Measurements from ENCODE around the gene FOXI1.

Gene FOXI1

DNA sequence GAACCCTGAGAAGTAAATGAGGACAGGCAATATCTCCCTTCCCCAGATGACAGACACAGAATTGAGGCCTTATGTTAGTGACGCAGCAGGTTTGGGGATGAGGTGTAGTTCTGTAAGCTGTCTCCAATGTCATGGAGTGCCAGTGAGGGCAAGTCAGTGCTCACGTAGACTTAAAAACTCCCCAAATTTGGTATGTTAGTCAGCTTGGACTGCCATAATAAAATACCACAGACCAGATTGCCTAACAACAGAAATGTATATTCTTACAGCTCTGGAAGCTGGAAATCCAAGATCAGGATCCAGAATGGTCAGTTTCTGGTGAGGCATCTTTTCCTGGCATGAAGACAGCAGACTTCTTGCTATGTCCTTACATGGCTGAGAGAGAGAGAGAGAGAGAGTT lies 14.9 kb downstream of the FOXI1 start:
- Histone ChIP-seq H3K27me3 (ENCODE audit: low read length) (no peaks in the 10 kb centered on the region), H3K79me2 (ENCODE audit: insufficient read depth, low read length) (no peaks in the 10 kb centered on the region), H3K27ac (ENCODE audit: low read depth, low read length) (no peak overlapping the region)

DNA sequence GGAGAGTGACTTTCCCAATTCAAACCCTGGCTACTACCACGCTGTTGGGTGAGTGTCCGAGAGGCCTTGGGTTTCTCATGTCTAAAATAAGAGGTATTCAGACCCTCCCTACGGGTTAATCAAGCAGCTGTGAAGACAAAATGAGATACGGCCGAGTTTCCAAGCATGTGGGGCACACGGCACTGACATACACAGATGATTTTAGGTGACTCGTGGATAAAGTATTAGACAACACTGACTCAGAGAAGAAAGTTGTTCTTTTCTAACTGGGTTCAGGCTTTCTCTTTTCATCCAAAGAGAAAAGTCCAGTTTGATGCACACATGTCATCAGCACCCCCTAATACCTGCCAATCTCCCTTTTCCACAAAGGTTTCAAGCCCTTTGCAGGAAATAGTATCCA lies 15.6 kb downstream of the FOXI1 start:
- H3K27me3 ChIP-seq (ENCODE audit: low read length), result no peaks in the 10 kb centered on the region
- H3K79me2 ChIP-seq (ENCODE audit: insufficient read depth, low read length), result no peaks in the 10 kb centered on the region
- no peak overlapping the region for H3K4me2 ChIP-seq (ENCODE audit: low read depth, low read length, poor library complexity, severe bottlenecking)
- no peaks in the 10 kb centered on the region for H3F3A ChIP-seq (ENCODE audit: insufficient read depth)
- H3K9me3 ChIP-seq (ENCODE audit: insufficient read depth, low read length), result no peaks in the 10 kb centered on the region
- no peak overlapping the region for H3K27ac ChIP-seq (ENCODE audit: low read depth, low read length)
- no peak for TF ChIP-seq EZH2phosphoT487 (conservative IDR thresholded peaks at IDR 0.05; ENCODE audit: low read length)
- TF ChIP-seq, protein P1, sequence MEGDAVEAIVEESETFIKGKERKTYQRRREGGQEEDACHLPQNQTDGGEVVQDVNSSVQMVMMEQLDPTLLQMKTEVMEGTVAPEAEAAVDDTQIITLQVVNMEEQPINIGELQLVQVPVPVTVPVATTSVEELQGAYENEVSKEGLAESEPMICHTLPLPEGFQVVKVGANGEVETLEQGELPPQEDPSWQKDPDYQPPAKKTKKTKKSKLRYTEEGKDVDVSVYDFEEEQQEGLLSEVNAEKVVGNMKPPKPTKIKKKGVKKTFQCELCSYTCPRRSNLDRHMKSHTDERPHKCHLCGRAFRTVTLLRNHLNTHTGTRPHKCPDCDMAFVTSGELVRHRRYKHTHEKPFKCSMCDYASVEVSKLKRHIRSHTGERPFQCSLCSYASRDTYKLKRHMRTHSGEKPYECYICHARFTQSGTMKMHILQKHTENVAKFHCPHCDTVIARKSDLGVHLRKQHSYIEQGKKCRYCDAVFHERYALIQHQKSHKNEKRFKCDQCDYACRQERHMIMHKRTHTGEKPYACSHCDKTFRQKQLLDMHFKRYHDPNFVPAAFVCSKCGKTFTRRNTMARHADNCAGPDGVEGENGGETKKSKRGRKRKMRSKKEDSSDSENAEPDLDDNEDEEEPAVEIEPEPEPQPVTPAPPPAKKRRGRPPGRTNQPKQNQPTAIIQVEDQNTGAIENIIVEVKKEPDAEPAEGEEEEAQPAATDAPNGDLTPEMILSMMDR (IDR thresholded peaks at IDR 0.05; ENCODE audit: insufficient read depth, low read length, poor library complexity, severe bottlenecking), result no peak
- no peaks in the 10 kb centered on the region for H3K36me3 ChIP-seq (ENCODE audit: low read length)
- no peak overlapping the region for H2AFZ ChIP-seq (ENCODE audit: low read depth, low read length, severe bottlenecking)
- no peaks in the 10 kb centered on the region for H4K20me1 ChIP-seq (ENCODE audit: low read depth, low read length)
- H3K9me2 ChIP-seq (replicated peaks; ENCODE audit: insufficient read depth, low read length), result no peaks in the 10 kb centered on the region
- no peak overlapping the region for H3K9ac ChIP-seq (ENCODE audit: low read length)
- no peak overlapping the region for H3K4me3 ChIP-seq (ENCODE audit: insufficient read depth, low read length, poor library complexity, severe bottlenecking)

More for the DNA sequence above, 14.9 kb downstream of the FOXI1 start:
- TF ChIP-seq EZH2phosphoT487 (conservative IDR thresholded peaks at IDR 0.05; ENCODE audit: low read length), result no peak
- TF ChIP-seq, protein P1 (IDR thresholded peaks at IDR 0.05; ENCODE audit: insufficient read depth, low read length, poor library complexity, severe bottlenecking), result no peak
- H3F3A ChIP-seq (ENCODE audit: insufficient read depth), result no peaks in the 10 kb centered on the region
- no peak overlapping the region for H2AFZ ChIP-seq (ENCODE audit: low read depth, low read length, severe bottlenecking)
- H4K20me1 ChIP-seq (ENCODE audit: low read depth, low read length), result no peaks in the 10 kb centered on the region
- H3K4me3 ChIP-seq (ENCODE audit: insufficient read depth, low read length, poor library complexity, severe bottlenecking), result no peak overlapping the region
- no peak overlapping the region for H3K9ac ChIP-seq (ENCODE audit: low read length)
- H3K36me3 ChIP-seq (ENCODE audit: low read length), result no peaks in the 10 kb centered on the region
- H3K9me2 ChIP-seq (replicated peaks; ENCODE audit: insufficient read depth, low read length), result no peaks in the 10 kb centered on the region
- no peak overlapping the region for H3K4me2 ChIP-seq (ENCODE audit: low read depth, low read length, poor library complexity, severe bottlenecking)
- H3K9me3 ChIP-seq (ENCODE audit: insufficient read depth, low read length), result no peaks in the 10 kb centered on the region

DNA sequence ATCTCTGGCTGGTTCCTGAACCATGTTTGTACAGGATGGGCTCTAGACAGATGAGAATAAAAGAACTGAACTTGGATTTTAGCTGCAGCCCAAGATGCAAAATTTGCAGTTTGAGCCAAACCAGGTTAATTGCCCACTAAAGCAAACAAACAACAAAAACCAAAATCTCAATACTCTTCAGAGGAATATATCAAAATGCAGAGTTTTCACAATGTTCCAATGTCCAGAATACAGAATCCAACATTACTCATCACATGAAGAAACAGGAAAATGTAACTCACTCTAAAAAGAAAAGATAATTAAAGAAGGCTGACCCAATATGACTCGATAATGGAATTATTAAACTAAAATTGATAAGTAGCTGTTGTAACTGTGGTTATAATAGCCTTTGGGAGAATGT lies 20.4 kb downstream of the FOXI1 start:
- H3K9ac ChIP-seq (ENCODE audit: low read length), result no peak overlapping the region
- H3K4me3 ChIP-seq (ENCODE audit: insufficient read depth, low read length, poor library complexity, severe bottlenecking), result no peak overlapping the region
- H3K4me2 ChIP-seq (ENCODE audit: low read depth, low read length, poor library complexity, severe bottlenecking), result no peak overlapping the region
- no peaks in the 10 kb centered on the region for H3F3A ChIP-seq (ENCODE audit: insufficient read depth)
- no peaks in the 10 kb centered on the region for H4K20me1 ChIP-seq (ENCODE audit: low read depth, low read length)
- no peak overlapping the region for H2AFZ ChIP-seq (ENCODE audit: low read depth, low read length, severe bottlenecking)
- H3K27ac ChIP-seq (ENCODE audit: low read depth, low read length), result no peak overlapping the region
- TF ChIP-seq, protein P1 (IDR thresholded peaks at IDR 0.05; ENCODE audit: insufficient read depth, low read length, poor library complexity, severe bottlenecking), result no peak
- H3K9me2 ChIP-seq (replicated peaks; ENCODE audit: insufficient read depth, low read length), result no peaks in the 10 kb centered on the region
- no peaks in the 10 kb centered on the region for H3K36me3 ChIP-seq (ENCODE audit: low read length)
- no peaks in the 10 kb centered on the region for H3K27me3 ChIP-seq (ENCODE audit: low read length)
- no peaks in the 10 kb centered on the region for H3K79me2 ChIP-seq (ENCODE audit: insufficient read depth, low read length)
- no peaks in the 10 kb centered on the region; the same call in 1 of the 2 replicates for H3K9me3 ChIP-seq (ENCODE audit: insufficient read depth, low read length)
